GM10266 (cell line): ENCODE measurements around the gene PLEKHG1.

Source experiments
- DNase-seq: peaks from one replicate; pipeline ENCODE4 v3.0.0; 2012; ENCODE audit errors: extremely low spot score
- TF ChIP-seq, protein P1 (sequence below): IDR thresholded peaks from 2 replicates; pipeline ENCODE4 v1.5.1; 2012; ENCODE audit warnings: mild to moderate bottlenecking, low read depth; ENCODE audit not compliant: control insufficient read depth, insufficient read depth; ENCODE audit errors: missing control alignments

The PLEKHG1 gene

DNA sequence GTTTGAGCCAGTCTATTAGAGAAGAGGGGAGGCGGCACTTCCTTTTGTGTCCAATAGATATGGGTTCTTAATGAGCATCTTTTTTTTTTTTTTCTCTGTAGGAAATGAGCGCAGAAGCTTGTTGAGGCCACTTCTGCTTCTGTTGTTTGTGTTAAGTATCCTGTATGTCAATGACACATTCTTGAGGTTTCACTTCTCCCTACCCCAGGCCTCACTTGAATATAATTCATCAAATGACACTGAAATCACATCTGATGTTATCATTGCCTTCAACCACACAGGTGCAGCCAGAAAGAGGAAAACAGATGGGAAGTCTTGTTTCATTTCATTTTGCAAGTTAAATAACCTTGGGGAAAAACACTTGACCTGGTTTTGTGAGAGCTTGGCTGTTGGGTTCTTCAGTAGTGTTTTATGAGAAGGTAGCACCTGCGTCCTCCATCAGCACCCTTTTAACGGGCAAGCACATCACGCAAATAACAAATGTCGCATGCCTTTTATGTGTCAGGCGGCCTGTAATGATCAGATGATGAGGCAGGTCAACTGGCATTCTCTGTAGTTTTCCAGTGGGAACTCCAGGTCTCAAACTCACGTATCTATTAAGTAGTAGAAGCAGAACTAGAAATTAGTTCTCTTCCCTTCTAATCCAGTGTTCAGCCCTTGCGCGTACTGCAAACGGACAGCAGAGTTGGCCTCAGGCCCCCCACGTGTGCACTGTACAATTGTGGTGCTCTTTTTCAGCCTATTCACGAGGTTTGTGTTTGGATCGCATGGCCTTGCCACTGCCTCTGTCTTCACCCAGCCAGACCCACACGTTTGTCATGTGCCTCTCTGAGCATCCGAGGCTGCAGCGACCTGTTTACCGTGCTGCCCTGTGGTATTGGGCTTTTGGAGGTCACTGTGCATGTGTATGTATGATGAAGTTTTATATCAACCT is 23.5 kb downstream of the PLEKHG1 start:
- no peak for DNase-seq
- TF ChIP-seq, protein P1, sequence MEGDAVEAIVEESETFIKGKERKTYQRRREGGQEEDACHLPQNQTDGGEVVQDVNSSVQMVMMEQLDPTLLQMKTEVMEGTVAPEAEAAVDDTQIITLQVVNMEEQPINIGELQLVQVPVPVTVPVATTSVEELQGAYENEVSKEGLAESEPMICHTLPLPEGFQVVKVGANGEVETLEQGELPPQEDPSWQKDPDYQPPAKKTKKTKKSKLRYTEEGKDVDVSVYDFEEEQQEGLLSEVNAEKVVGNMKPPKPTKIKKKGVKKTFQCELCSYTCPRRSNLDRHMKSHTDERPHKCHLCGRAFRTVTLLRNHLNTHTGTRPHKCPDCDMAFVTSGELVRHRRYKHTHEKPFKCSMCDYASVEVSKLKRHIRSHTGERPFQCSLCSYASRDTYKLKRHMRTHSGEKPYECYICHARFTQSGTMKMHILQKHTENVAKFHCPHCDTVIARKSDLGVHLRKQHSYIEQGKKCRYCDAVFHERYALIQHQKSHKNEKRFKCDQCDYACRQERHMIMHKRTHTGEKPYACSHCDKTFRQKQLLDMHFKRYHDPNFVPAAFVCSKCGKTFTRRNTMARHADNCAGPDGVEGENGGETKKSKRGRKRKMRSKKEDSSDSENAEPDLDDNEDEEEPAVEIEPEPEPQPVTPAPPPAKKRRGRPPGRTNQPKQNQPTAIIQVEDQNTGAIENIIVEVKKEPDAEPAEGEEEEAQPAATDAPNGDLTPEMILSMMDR, result no peak

DNA sequence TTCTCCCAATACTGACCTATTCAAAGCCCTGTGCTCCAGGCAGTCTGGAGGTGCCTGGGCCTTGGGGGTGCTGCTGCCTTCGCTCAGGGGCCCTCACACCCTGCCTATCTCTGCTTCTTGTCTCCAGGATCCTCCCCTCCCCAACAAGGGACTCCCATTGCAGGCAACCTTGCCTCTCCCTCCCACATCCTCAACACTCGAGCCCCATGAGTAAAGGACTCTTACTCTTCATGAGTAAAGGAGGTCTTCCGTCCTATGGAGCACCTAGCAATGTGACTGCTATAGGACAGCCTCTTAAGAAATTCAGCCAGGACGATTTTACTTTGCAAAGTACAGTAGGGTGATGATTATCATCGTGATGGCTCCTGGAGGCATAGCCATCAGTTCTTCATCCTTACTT is 24.5 kb downstream of the PLEKHG1 start:
- TF ChIP-seq, protein P1, result no peak
- DNase-seq, result no peak

DNA sequence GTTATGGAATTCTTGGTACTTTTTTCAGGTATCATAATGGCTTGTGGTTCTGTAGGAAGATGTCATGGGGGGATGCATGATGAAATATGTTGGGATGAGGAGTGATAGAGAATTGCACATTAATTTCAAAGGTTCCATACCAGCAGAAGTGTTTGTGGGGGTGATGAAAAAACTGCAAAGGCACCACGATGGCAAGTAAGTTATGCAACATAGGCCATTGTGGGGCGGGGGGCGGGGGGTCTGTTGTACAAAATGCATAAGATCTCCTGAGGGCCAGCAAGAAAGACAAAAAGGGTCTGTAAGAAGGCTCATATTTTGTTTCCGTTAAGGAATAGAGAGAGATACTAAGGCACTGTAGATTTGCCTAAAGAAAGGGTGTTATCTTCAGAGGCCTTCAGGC is 26.2 kb downstream of the PLEKHG1 start:
- no peak for DNase-seq

DNA sequence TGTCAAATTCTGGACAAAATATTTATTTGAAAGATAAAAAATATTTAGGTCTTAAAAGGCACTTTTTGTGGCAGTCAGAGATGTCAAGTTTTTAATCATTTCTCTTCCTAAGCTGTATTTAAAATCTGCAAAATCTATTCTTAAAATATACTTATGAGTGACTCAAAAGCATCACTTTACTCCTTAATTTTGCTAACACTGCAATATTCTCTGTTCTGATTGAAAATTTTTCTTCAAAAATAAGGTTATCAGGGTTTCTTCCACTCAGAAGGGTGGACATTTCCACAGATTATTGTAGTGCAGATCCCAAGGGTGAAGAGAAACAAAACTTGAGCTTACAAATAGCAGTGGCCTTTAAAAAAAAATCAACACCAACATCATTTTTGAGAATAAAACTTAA is 27.5 kb downstream of the PLEKHG1 start:
- TF ChIP-seq, protein P1, result no peak
- no peak for DNase-seq

More for the DNA sequence above, 26.2 kb downstream of the PLEKHG1 start:
- TF ChIP-seq, protein P1, result no peak

DNA sequence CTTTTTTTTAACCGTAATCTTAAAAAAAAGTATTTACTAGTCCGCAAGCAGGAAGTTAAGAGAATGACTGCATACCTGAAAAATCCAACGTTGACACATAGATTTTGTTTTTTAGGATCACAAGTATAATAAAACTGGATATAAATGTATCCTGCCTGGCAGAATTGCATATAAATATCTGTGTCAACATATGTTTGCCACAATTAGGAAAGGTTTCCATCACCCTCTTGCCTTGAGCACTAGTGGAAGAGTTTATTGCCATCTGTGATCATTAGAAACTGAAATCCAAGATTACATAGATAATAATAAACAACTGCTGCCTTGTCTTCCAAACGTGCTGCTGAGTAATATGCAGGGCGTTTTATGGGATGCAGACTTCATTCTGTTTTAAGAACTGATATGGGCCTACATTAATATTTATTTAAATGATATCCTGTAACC is 27.9 kb downstream of the PLEKHG1 start:
- no peak for DNase-seq
- TF ChIP-seq, protein P1, result no peak

DNA sequence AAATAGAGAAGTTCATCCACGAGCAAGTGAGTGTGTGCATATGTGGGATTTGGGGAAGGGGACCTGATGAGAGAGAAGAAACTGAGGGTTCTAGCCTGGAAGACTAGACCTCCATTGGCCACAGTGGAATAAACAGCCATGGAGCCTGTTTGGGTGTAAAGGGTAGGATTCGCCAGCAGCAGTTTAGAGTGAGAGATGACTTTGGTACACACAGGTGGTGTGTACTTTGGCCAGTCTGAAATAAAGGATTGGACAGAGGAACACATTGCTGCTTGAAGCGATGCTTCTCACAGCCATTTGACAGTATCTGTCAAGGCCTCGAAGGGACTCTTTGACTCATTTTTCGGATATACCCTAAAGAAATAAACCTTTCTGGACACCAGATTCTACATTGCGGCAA is 29.2 kb downstream of the PLEKHG1 start:
- no peak for DNase-seq
- TF ChIP-seq, protein P1, result no peak
